ENCODE measurements around the gene LYPD6. TPM values are rescaled to one million over a fixed set of nuclear protein-coding genes. Genes with fewer than 3 reads are reported as not detected.

The LYPD6 gene
- total RNA-seq, 2 donors from 2014 or later = 0.99 to 2.9 TPM

DNA sequence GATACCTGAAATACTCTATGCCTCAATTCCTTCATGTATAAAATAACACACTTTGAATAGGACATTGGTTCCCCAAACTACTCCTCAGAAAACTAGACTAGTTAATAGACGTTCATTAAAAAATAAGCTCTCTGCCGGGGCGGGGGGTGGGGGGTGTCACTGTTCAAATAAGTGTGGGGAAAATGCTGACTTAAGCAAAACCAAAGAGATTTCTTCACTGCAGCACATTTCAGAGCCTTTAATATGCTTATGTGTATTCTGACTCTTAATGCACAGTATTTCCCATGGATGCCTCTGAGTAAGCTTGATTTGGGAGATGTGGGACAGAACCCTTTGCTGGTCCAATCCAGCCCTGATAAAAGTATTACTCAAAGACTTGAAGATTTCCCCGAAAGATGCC, 93.2 kb downstream of the LYPD6 start:
- 86 to 91% methylated on average over 4 of the region's 4 CpGs for WGBS, 2 donors
- ATAC-seq = no peak
- peaks cover 6% of the 10 kb centered on the region for H3K4me1 ChIP-seq

DNA sequence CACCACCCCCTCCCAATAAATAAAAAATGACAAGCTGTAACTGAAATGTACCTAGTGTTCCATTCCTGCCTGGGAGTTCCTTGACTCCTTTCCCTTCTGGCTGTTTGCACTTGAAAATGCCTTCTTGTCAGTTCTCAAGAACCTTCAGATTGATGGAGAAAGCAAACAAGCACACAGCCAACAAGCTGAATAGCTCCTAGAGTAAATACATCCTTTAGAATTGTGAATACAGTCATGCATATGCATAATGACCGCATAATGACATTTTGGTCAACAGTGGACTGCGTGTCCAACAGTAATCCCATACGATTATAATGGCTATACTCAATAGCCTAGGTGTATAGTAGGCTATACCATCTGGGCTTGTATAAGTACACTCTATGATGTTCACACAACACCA, 97.0 kb downstream of the LYPD6 start:
- H3K27me3 ChIP-seq = no peaks in the 10 kb centered on the region
- H3K4me3 ChIP-seq = no peak overlapping the region
- H3K9me3 ChIP-seq = no peaks in the 10 kb centered on the region
- DNase-seq (no peak), ATAC-seq (no peak)
- H3K4me1 ChIP-seq = peaks cover under 1% of the 10 kb centered on the region
- intact Hi-C loops (cut with DNase I) = no loop called here
- no peak overlapping the region for H3K27ac ChIP-seq
- H3K36me3 ChIP-seq (replicated peaks in 1 of 2; ENCODE audit: insufficient read depth in 1 of 2, low read depth in 2 of 2) = no peaks in the 10 kb centered on the region
- TF ChIP-seq POLR2A (IDR thresholded peaks at IDR 0.05) = no peak
- TF ChIP-seq, protein P1, sequence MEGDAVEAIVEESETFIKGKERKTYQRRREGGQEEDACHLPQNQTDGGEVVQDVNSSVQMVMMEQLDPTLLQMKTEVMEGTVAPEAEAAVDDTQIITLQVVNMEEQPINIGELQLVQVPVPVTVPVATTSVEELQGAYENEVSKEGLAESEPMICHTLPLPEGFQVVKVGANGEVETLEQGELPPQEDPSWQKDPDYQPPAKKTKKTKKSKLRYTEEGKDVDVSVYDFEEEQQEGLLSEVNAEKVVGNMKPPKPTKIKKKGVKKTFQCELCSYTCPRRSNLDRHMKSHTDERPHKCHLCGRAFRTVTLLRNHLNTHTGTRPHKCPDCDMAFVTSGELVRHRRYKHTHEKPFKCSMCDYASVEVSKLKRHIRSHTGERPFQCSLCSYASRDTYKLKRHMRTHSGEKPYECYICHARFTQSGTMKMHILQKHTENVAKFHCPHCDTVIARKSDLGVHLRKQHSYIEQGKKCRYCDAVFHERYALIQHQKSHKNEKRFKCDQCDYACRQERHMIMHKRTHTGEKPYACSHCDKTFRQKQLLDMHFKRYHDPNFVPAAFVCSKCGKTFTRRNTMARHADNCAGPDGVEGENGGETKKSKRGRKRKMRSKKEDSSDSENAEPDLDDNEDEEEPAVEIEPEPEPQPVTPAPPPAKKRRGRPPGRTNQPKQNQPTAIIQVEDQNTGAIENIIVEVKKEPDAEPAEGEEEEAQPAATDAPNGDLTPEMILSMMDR (IDR thresholded peaks at IDR 0.05) = no peak
- WGBS, 2 donors = 77 to 92% methylated on average over 3 of the region's 3 CpGs

More for the DNA sequence above, 93.2 kb downstream of the LYPD6 start:
- no peak for TF ChIP-seq POLR2A (IDR thresholded peaks at IDR 0.05)
- TF ChIP-seq, protein P1 (IDR thresholded peaks at IDR 0.05) = no peak
- intact Hi-C loops (cut with DNase I) = no loop called here
- no peak overlapping the region for H3K27ac ChIP-seq
- H3K9me3 ChIP-seq = no peaks in the 10 kb centered on the region
- no peaks in the 10 kb centered on the region for H3K36me3 ChIP-seq (replicated peaks in 1 of 2; ENCODE audit: insufficient read depth in 1 of 2, low read depth in 2 of 2)
- H3K27me3 ChIP-seq = no peaks in the 10 kb centered on the region
- no peak overlapping the region for H3K4me3 ChIP-seq
- no peak for DNase-seq

DNA sequence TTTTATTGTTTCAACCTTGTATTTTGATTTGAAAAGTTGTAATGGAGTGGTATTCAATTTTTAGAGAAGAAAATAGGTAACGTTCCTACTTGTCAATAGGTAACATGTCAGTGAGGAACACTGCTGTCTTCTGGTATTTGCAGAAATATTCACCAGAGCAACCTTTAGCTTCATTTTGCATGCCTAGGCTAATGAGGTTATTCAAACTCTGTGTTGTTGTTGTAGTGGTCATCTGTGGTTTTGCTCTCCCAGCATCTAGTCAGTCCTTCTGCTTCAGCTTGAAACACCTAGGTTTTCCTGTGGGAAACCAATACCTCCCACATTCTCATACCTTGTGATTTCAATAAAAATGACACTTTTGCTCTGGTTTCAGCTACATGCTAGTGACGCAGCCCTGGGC, 98.4 kb downstream of the LYPD6 start:
- no peaks in the 10 kb centered on the region for H3K4me1 ChIP-seq
- 91 to 94% methylated on average over 2 of the region's 2 CpGs for WGBS, 2 donors
- no peak for ATAC-seq
- DNase-seq = no peak
- no peak overlapping the region for H3K27ac ChIP-seq
- H3K27me3 ChIP-seq = no peaks in the 10 kb centered on the region
- H3K4me3 ChIP-seq = no peak overlapping the region
- no peak for TF ChIP-seq POLR2A (IDR thresholded peaks at IDR 0.05)
- TF ChIP-seq, protein P1 (IDR thresholded peaks at IDR 0.05) = no peak
- intact Hi-C loops (cut with DNase I) = no loop called here
- H3K36me3 ChIP-seq (replicated peaks in 1 of 2; ENCODE audit: insufficient read depth in 1 of 2, low read depth in 2 of 2) = no peaks in the 10 kb centered on the region
- no peaks in the 10 kb centered on the region for H3K9me3 ChIP-seq

DNA sequence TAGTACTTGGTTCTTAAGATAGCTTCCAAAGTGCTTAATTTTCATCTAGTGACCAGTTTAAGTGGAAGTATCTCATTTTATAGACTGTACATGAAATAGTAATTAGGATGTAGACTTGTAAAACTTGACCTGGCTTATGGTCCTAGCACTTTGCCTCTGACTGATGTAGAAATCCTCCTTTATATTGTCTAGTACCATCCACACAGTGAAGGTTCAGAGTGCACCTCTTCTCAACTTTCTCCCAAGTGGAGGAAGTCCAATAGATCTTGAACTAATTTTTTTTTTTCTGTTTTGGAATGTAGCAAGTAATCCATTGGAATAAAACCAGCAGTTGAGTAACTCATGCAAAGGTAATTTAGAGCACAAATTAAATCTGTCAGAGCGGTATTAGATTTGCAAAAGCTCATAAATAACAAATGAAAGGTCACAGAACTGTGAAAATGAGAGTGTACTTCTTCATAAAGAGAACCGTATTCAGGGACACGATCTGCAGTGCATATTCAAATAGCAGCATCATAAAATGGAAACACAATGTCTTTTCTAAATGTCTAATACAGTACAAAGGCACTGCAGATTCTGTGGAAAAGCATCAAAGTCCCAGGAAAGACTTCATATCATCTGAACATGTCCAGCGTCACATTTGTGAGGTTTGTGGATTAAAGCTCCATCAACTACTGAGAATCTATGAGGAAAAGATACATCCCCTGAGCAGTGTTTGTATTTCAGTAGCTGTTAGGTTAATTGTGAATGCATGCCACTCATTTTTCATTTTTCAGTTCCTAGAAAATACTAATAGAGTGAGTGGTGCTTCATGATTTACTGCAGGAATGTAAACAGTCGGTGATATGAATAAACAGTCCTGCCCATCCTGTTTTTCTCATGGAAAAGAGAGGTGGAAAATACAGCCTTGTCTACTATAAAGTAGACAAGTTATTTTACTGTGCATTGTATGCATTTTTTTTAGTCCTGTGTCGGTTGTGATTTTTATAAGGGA, 100.7 kb downstream of the LYPD6 start:
- DNase-seq = no peak
- TF ChIP-seq, protein P1 (IDR thresholded peaks at IDR 0.05) = no peak
- no peak for TF ChIP-seq POLR2A (IDR thresholded peaks at IDR 0.05)
- intact Hi-C loops (cut with DNase I) = no loop called here
- no peaks in the 10 kb centered on the region for H3K27me3 ChIP-seq
- WGBS, 2 donors = 61 to 62% methylated on average over 6 of the region's 6 CpGs
- no peak overlapping the region for H3K4me3 ChIP-seq
- ATAC-seq = no peak
- H3K27ac ChIP-seq = no peak overlapping the region
- H3K9me3 ChIP-seq = no peaks in the 10 kb centered on the region
- no peaks in the 10 kb centered on the region for H3K4me1 ChIP-seq
- H3K36me3 ChIP-seq (replicated peaks in 1 of 2; ENCODE audit: insufficient read depth in 1 of 2, low read depth in 2 of 2) = no peaks in the 10 kb centered on the region

Measured in body of pancreas (tissue), 4 donors.